OCI-LY3 (cell line): ENCODE data around the gene HIRIP3.
A peak's percentile ranks its signal among the peaks of the same experiment; 100 is the strongest.

Experiments used
- H2AFZ ChIP-seq: fragments of 200-600, 300-600 bp; shearing (Covaris generic); 2 replicates; pipeline ENCODE4 v1.6.0; 2014; ENCODE audit warnings: antibody characterized with exemption, low read depth, low read length
- H3K27ac ChIP-seq: fragments of 200-600, 300-600 bp; sonication (generic); 2 replicates; pipeline ENCODE4 v1.5.1; 2014; ENCODE audit warnings: mild to moderate bottlenecking, low read length, moderate library complexity, mixed read lengths
- H3K27me3 ChIP-seq: fragments of 200-600, 300-600 bp; sonication (generic); 2 replicates; pipeline ENCODE4 v1.6.1; 2014; ENCODE audit warnings: low read depth, low read length, mixed read lengths
- H3K36me3 ChIP-seq: fragments of 200-600, 300-600 bp; sonication (generic); replicated peaks from 2 replicates; pipeline ENCODE3; 2014; ENCODE audit warnings: low read depth, low read length, mixed read lengths
- H3K4me1 ChIP-seq: fragments of 300-600, 200-600 bp; sonication (generic); 2 replicates; pipeline ENCODE4 v1.6.1; 2014; ENCODE audit warnings: low read length, mixed read lengths
- H3K4me2 ChIP-seq: fragments of 200-600, 300-600 bp; sonication (generic); 2 replicates; pipeline ENCODE4 v1.6.1; 2014; ENCODE audit warnings: low read length, mixed read lengths
- H3K4me3 ChIP-seq: fragments of 300-600, 200-600 bp; sonication (generic); 2 replicates; pipeline ENCODE4 v1.5.1; 2014; ENCODE audit warnings: antibody characterized with exemption, mild to moderate bottlenecking, low read length, moderate library complexity
- H3K79me2 ChIP-seq: fragments of 300-600, 200-600 bp; shearing (Covaris generic); 2 replicates; pipeline ENCODE4 v1.6.1; 2014; ENCODE audit warnings: mild to moderate bottlenecking, low read length, mixed read lengths
- H3K9ac ChIP-seq: fragments of 300-600, 200-600 bp; shearing (Covaris generic); 2 replicates; pipeline ENCODE4 v1.6.0; 2014; ENCODE audit warnings: mild to moderate bottlenecking, low read length, moderate library complexity
- H3K9me3 ChIP-seq: fragments of 200-600, 300-600 bp; shearing (Covaris generic); 2 replicates; pipeline ENCODE4 v1.6.1; 2014; ENCODE audit warnings: low read length, mixed read lengths; ENCODE audit not compliant: insufficient read depth
- H4K20me1 ChIP-seq: fragments of 200-600, 300-600 bp; sonication (generic); 2 replicates; pipeline ENCODE4 v1.6.1; 2016; ENCODE audit warnings: low read length, mixed read lengths; ENCODE audit not compliant: insufficient read depth
- CTCF ChIP-seq: fragments of 200-600, 300-600 bp; sonication (generic); IDR thresholded peaks from 2 replicates; pipeline ENCODE4 v1.5.1; 2014; ENCODE audit warnings: antibody characterized with exemption, low read length, low read depth
- EZH2phosphoT487 ChIP-seq: fragments of 200-600 bp; shearing (Covaris generic); IDR thresholded peaks from 2 replicates; pipeline ENCODE4 v1.6.1; 2018; ENCODE audit warnings: antibody characterized with exemption, mixed run types, low read depth

The HIRIP3 gene

GRCh38 chr16:29995911-29996765 is 721 bp upstream of the HIRIP3 start, which contains the start of gene INO80E:
Gene INO80E (plus strand): TSS chr16:29996241. CDS start chr16:29996311, 70 bp downstream.
- peak within 1 kb of the TSS; percentile 94 for H3K4me3 ChIP-seq

GRCh38 chr16:29994600-29995323 is 655 bp downstream of the HIRIP3 start:
- H2AFZ ChIP-seq: peak overlapping the region; percentile 68
- H3K4me3 ChIP-seq: peak overlapping the region; percentile 94
- H3K4me2 ChIP-seq: peak overlapping the region; percentile 91
- H4K20me1 ChIP-seq: no peaks in the 10 kb centered on the region
- H3K9ac ChIP-seq: peak overlapping the region; percentile 99
- TF ChIP-seq CTCF: no peak
- no peak for TF ChIP-seq EZH2phosphoT487
- peak overlapping the region; percentile 85 for H3K27ac ChIP-seq
- peaks cover 13% of the 10 kb centered on the region for H3K4me1 ChIP-seq
- H3K27me3 ChIP-seq: no peaks in the 10 kb centered on the region
- H3K79me2 ChIP-seq: peaks cover 16% of the 10 kb centered on the region
- peaks cover 23% of the 10 kb centered on the region for H3K36me3 ChIP-seq
- H3K9me3 ChIP-seq: no peaks in the 10 kb centered on the region

More at GRCh38 chr16:29995911-29996765, 721 bp upstream of the HIRIP3 start, which contains the start of gene INO80E:
- Histone ChIP-seq H3K27me3 (no peaks in the 10 kb centered on the region), H3K27ac (peak within 1 kb of the TSS; percentile 85), H4K20me1 (no peaks in the 10 kb centered on the region), H3K4me1 (peaks cover 13% of the 10 kb centered on the region), H3K36me3 (peaks cover 20% of the 10 kb centered on the region), H2AFZ (peak within 1 kb of the TSS; percentile 91), H3K9me3 (no peaks in the 10 kb centered on the region), H3K79me2 (peaks cover 16% of the 10 kb centered on the region), H3K4me2 (peak within 1 kb of the TSS; percentile 96), H3K9ac (peak within 1 kb of the TSS; percentile 99)
- TF ChIP-seq CTCF: no peak
- no peak for TF ChIP-seq EZH2phosphoT487

GRCh38 chr16:29993903-29994599 is 1.4 kb downstream of the HIRIP3 start:
- no peak overlapping the region for H2AFZ ChIP-seq
- H4K20me1 ChIP-seq: no peaks in the 10 kb centered on the region
- no peaks in the 10 kb centered on the region for H3K27me3 ChIP-seq
- H3K9me3 ChIP-seq: no peaks in the 10 kb centered on the region
- peaks cover 28% of the 10 kb centered on the region for H3K36me3 ChIP-seq
- peak overlapping the region; percentile 91 for H3K4me2 ChIP-seq
- peak overlapping the region; percentile 94; the same call in 1 of the 2 replicates for H3K4me3 ChIP-seq
- no peak overlapping the region for H3K27ac ChIP-seq
- peaks cover 13% of the 10 kb centered on the region for H3K4me1 ChIP-seq
- no peak for TF ChIP-seq EZH2phosphoT487
- no peak for TF ChIP-seq CTCF
- peaks cover 16% of the 10 kb centered on the region for H3K79me2 ChIP-seq
- H3K9ac ChIP-seq: 0 out of 2 replicates have a peak overlapping the region, but pooled peaks have one; percentile 99
